HepG2 (cell line): ENCODE data around the gene GSK3B. TPM values are rescaled to one million over a fixed set of nuclear protein-coding genes. Genes with fewer than 3 reads are reported as not detected.
"Not testable (repeated sequence)": the region's sequence is repeated elsewhere in the genome, so short reads cannot be mapped to it uniquely, and the experiment has no call there.

Source experiments
- ATAC-seq: fragments of 200-7000 bp; cut with Tn5 transposase; 3 replicates; pipeline ENCODE4 v1.9.1; 2020; ENCODE audit warnings: mild to moderate bottlenecking, moderate library complexity
- BruUV-seq: library from RNA; stranded (reverse); fragments of 400-500 nt; replicated peaks from 2 replicates; lab custom pipeline; 2021; lab: Mats Ljungman, UMichigan
- CTCF ChIA-PET: fragments of 300-600 bp; formaldehyde crosslinking; extraction: SDS; loops from one replicate; lab custom pipeline; 2021; ENCODE audit warnings: low total read pairs, inconsistent platforms, low intra/inter-chr PET ratio; lab: Yijun Ruan, JAX
- POLR2A ChIA-PET: fragments of 350-600 bp; sonication (Branson Sonifier 250); formaldehyde crosslinking; loops from one replicate; lab custom pipeline; 2020; ENCODE audit warnings: antibody characterized with exemption, inconsistent platforms; lab: Yijun Ruan, JAX
- DNase-seq: peaks from one replicate; pipeline ENCODE4 v3.0.0-alpha.2; 2015; ENCODE audit warnings: low spot score
- FAIRE-seq: peaks from 3 replicates; lab custom pipeline; 2011; peaks lifted over from hg19 to GRCh38; lab: Jason Lieb, UNC
- H2AFZ ChIP-seq: one replicate; pipeline ENCODE4 v1.6.1; 2011; ENCODE audit warnings: low read length, inconsistent platforms
- H3K27ac ChIP-seq: fragments of 300-600 bp; 3 replicates; pipeline ENCODE4 v1.8.0; 2011; ENCODE audit warnings: mixed run types, mild to moderate bottlenecking, mixed read lengths, low read length, inconsistent platforms; ENCODE audit not compliant: insufficient read depth; ENCODE audit errors: extremely low read length
- H3K27me3 ChIP-seq, 2 experiments: fragments of 200-600 bp in 1 of 2; 2 replicates in 1 of 2; 3 replicates in 1 of 2; pipeline versions ENCODE4 v1.6.0 to v1.8.0; 2011; ENCODE audit warnings: low read length in 2 of 2, mild to moderate bottlenecking in 2 of 2, moderate library complexity in 2 of 2, inconsistent platforms in 1 of 2; ENCODE audit not compliant: insufficient read depth in 2 of 2, control insufficient read depth in 1 of 2
- H3K36me3 ChIP-seq, 2 experiments: fragments of 200-600 bp in 1 of 2; replicated peaks in 1 of 2; 2 replicates in 1 of 2; 3 replicates in 1 of 2; pipeline versions ENCODE4 v1.5.1 to v1.8.0; 2011; ENCODE audit warnings: low read length in 2 of 2, inconsistent platforms in 1 of 2; ENCODE audit not compliant: insufficient read depth in 2 of 2, control insufficient read depth in 1 of 2
- H3K4me1 ChIP-seq: 2 replicates; pipeline ENCODE4 v1.5.1; 2012; ENCODE audit warnings: low read length, inconsistent platforms; ENCODE audit not compliant: insufficient read depth
- H3K4me2 ChIP-seq: 2 replicates; pipeline ENCODE4 v1.6.0; 2011; ENCODE audit warnings: low read depth, low read length, inconsistent platforms
- H3K4me3 ChIP-seq, 3 experiments: fragments of 200-600 bp in 1 of 3; sonication (generic), shearing (Covaris generic) in 1 of 3; replicated peaks in 1 of 3; 2 replicates each; pipeline ENCODE4 v1.5.1; 2011 to 2016; ENCODE audit warnings: low read length in 3 of 3, inconsistent platforms in 2 of 3, low read depth in 2 of 3, mild to moderate bottlenecking in 2 of 3, control low read depth in 1 of 3, mixed read lengths in 1 of 3; ENCODE audit not compliant: insufficient read depth in 1 of 3
- H3K79me2 ChIP-seq: one replicate; pipeline ENCODE4 v1.6.1; 2011; ENCODE audit warnings: low read length, inconsistent platforms; ENCODE audit not compliant: insufficient read depth
- H3K9ac ChIP-seq: 2 replicates; pipeline ENCODE4 v1.6.0; 2011; ENCODE audit warnings: mild to moderate bottlenecking, low read depth, low read length, inconsistent platforms; ENCODE audit not compliant: insufficient read depth
- H3K9me3 ChIP-seq: 2 replicates; pipeline ENCODE4 v1.5.1; 2012; ENCODE audit warnings: mild to moderate bottlenecking, low read length
- H4K20me1 ChIP-seq: 2 replicates; pipeline ENCODE4 v1.6.0; 2011; ENCODE audit warnings: inconsistent platforms, mild to moderate bottlenecking, low read length, moderate library complexity; ENCODE audit not compliant: insufficient read depth
- KDM5B ChIP-seq: sonication (generic); formaldehyde crosslinking; IDR thresholded peaks from 2 replicates; pipeline ENCODE4 v1.4.0; 2020; ENCODE audit warnings: missing genetic modification reagents, mild to moderate bottlenecking, borderline replicate concordance
- MIXL1 ChIP-seq: IDR thresholded peaks from 2 replicates; pipeline ENCODE4 v1.6.1; 2016
- ZMYM2 ChIP-seq: sonication (generic); formaldehyde crosslinking; IDR thresholded peaks from 2 replicates; pipeline ENCODE4 v1.8.0; 2022; ENCODE audit warnings: mild to moderate bottlenecking, missing genetic modification reagents
- ZNF276 ChIP-seq: sonication (generic); formaldehyde crosslinking; IDR thresholded peaks from 2 replicates; pipeline ENCODE4 v1.4.0; 2020; ENCODE audit warnings: mild to moderate bottlenecking, low read depth, missing genetic modification reagents
- ZNF280D ChIP-seq: sonication (generic); formaldehyde crosslinking; IDR thresholded peaks from 2 replicates; pipeline ENCODE4 v1.5.1; 2020; ENCODE audit warnings: mild to moderate bottlenecking, missing genetic modification reagents
- ZNF552 ChIP-seq: sonication (generic); formaldehyde crosslinking; IDR thresholded peaks from 2 replicates; pipeline ENCODE4 v1.9.0; 2022; ENCODE audit warnings: missing genetic modification reagents, mild to moderate bottlenecking, borderline replicate concordance
- ZNF737 ChIP-seq: sonication (generic); formaldehyde crosslinking; IDR thresholded peaks from 2 replicates; pipeline ENCODE4 v1.5.0; 2020; ENCODE audit warnings: missing genetic modification reagents, mild to moderate bottlenecking, borderline replicate concordance
- WGBS: methylation state at CpG from one replicate; pipeline ENCODE4 v1.1.6; 2017; ENCODE audit warnings: low lambda C conversion rate; 5-methylcytosine and 5-hydroxymethylcytosine counted together
- in situ Hi-C: cut with HindIII; loops from 2 replicates; pipeline ENCODE4 v1.10.0; 2017; ENCODE audit warnings: low pct_unique_long_range_greater_than_20kb; ENCODE audit not compliant: extremely low pct_ligation_motif_present
- intact Hi-C: fragments of 100-400 bp; cut with micrococcal nuclease; formaldehyde crosslinking; loops from one replicate; pipeline ENCODE4 v1.10.0; 2022; ENCODE audit not compliant: unreplicated experiment
- polyA plus RNA-seq, 8 experiments: library from polyadenylated mRNA; depleted of rRNA in 3 of 8; stranded (reverse) in 7 of 8; unstranded in 1 of 8; fragments of >200 nt; fragmentation: Illumina TruSeq in 4 of 8; extraction: Trizol in 4 of 8; gene quantifications; 2 replicates each; pipeline versions ENCODE4 v1.2.1 to v1.2.3, GENCODE V29; 2011 to 2016; ENCODE audit warnings: low read depth in 4 of 8, missing spikeins in 1 of 8, mixed read lengths in 1 of 8; ENCODE audit not compliant: insufficient read depth in 1 of 8
- total RNA-seq, 5 experiments: library from RNA; depleted of rRNA; stranded (reverse); fragments of >200 nt; fragmentation: Illumina TruSeq; extraction: Trizol; gene quantifications; 2 replicates each; pipeline ENCODE4 v1.2.3, GENCODE V29; 2016; ENCODE audit warnings: low read depth in 1 of 5
- TF ChIP-seq, protein P1 (sequence below): sonication (generic); formaldehyde crosslinking; IDR thresholded peaks from 2 replicates; pipeline ENCODE4 v1.4.0; 2020; ENCODE audit warnings: mild to moderate bottlenecking, missing genetic modification reagents

GSK3B gene
- total and polyA plus RNA-seq, 2 of the 13 experiments (the other 11 are each of a cell fraction or from before 2014, with no cell fraction given): 22.3 to 30.1 TPM

GRCh38 chr3:120053647-120054046 is 40.6 kb downstream of the GSK3B start:
- H3K9me3 ChIP-seq, POLR2A ChIA-PET, in situ Hi-C loops, H3K27ac ChIP-seq, intact Hi-C loops, FAIRE-seq, ATAC-seq, H4K20me1 ChIP-seq, DNase-seq, H3K36me3 ChIP-seq, H3K4me3 ChIP-seq, H3K4me1 ChIP-seq, H3K9ac ChIP-seq, H2AFZ ChIP-seq, BruUV-seq, H3K27me3 ChIP-seq, H3K4me2 ChIP-seq, CTCF ChIA-PET: not testable (repeated sequence)
- peaks cover 94% of the 10 kb centered on the region for H3K79me2 ChIP-seq
- WGBS: 98% methylated on average over 7 of the region's 7 CpGs

- H3K36me3 ChIP-seq: no peaks in the 10 kb centered on the region
- no peak overlapping the region for H3K4me3 ChIP-seq
- 97% methylated on average over 3 of the region's 3 CpGs for WGBS
- ChIA-PET POLR2A (no interaction called here), CTCF (no interaction called here)
- H3K9me3 ChIP-seq: no peaks in the 10 kb centered on the region
- H3K27me3 ChIP-seq: no peaks in the 10 kb centered on the region
- TF ChIP-seq ZMYM2 (CRISPR knock-in tag) (no peak), ZNF276 (CRISPR knock-in tag) (no peak), ZNF737 (CRISPR knock-in tag) (no peak), ZNF280D (no peak), KDM5B (no peak), ZNF552 (CRISPR knock-in tag) (no peak), MIXL1 (CRISPR knock-in tag) (no peak)
- TF ChIP-seq, protein P1, sequence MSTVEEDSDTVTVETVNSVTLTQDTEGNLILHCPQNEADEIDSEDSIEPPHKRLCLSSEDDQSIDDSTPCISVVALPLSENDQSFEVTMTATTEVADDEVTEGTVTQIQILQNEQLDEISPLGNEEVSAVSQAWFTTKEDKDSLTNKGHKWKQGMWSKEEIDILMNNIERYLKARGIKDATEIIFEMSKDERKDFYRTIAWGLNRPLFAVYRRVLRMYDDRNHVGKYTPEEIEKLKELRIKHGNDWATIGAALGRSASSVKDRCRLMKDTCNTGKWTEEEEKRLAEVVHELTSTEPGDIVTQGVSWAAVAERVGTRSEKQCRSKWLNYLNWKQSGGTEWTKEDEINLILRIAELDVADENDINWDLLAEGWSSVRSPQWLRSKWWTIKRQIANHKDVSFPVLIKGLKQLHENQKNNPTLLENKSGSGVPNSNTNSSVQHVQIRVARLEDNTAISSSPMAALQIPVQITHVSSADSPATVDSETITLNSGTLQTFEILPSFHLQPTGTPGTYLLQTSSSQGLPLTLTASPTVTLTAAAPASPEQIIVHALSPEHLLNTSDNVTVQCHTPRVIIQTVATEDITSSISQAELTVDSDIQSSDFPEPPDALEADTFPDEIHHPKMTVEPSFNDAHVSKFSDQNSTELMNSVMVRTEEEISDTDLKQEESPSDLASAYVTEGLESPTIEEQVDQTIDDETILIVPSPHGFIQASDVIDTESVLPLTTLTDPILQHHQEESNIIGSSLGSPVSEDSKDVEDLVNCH (CRISPR knock-in tag): no peak
- in situ Hi-C loops: no loop called here
- ATAC-seq (no peak), FAIRE-seq (no peak), DNase-seq (no peak)
- no TSS peak for BruUV-seq
- H4K20me1 ChIP-seq: peaks cover 2% of the 10 kb centered on the region; the same call in 1 of the 2 replicates
- H2AFZ ChIP-seq: no peak overlapping the region
- H3K9ac ChIP-seq: no peak overlapping the region
- peaks cover 6% of the 10 kb centered on the region; the same call in 1 of the 2 replicates for H3K4me1 ChIP-seq
- H3K4me2 ChIP-seq: no peak overlapping the region
- peaks cover 95% of the 10 kb centered on the region for H3K79me2 ChIP-seq
- no peak overlapping the region for H3K27ac ChIP-seq
- intact Hi-C loops: no loop called here
Observed at GRCh38 chr3:120052677-120053076, 41.6 kb downstream of the GSK3B start.
